Prostate gland (tissue), 2 donors: ENCODE results near the gene CDK5RAP2. TPM values are rescaled to one million over a fixed set of nuclear protein-coding genes. Genes with fewer than 3 reads are reported as not detected.
"Not testable (repeated sequence)": the region's sequence is repeated elsewhere in the genome, so short reads cannot be mapped to it uniquely, and the experiment has no call there.

Experiments used
- DNase-seq: peaks from one replicate; pipeline ENCODE4 v3.0.0-alpha.2; 2019; ENCODE audit warnings: low spot score
- H3K27ac ChIP-seq, 2 donors: fragments of 200-600 bp; sonication (generic); 2 replicates each; pipeline ENCODE4 v1.5.1; 2017 to 2019
- H3K27me3 ChIP-seq: fragments of 200-600 bp; sonication (generic); replicated peaks from 2 replicates; pipeline ENCODE4 v1.5.1; 2019; ENCODE audit not compliant: insufficient read depth
- H3K36me3 ChIP-seq, 2 donors: fragments of 200-600 bp; sonication (generic); 1 replicate in 1 of 2; 2 replicates in 1 of 2; pipeline versions ENCODE4 v1.5.1 to v1.8.1; 2017 to 2019
- H3K4me1 ChIP-seq: fragments of 200-600 bp; sonication (generic); replicated peaks from 2 replicates; pipeline ENCODE4 v1.5.1; 2019
- H3K4me3 ChIP-seq, 2 donors: fragments of 200-600 bp; sonication (generic); 2 replicates each; pipeline ENCODE4 v1.5.1; 2017 to 2019
- H3K9me3 ChIP-seq: fragments of 200-600 bp; sonication (generic); 2 replicates; pipeline ENCODE4 v1.5.1; 2017
- CTCF ChIP-seq, 4 experiments: fragments of 200-600 bp in 2 of 4; fragments of 450-650 bp in 2 of 4; sonication (generic) in 2 of 4; IDR thresholded peaks; 1 replicate in 3 of 4; 2 replicates in 1 of 4; pipeline ENCODE4 v1.5.1; 2016 to 2019; ENCODE audit warnings: antibody characterized with exemption in 4 of 4, mild to moderate bottlenecking in 2 of 4, moderate library complexity in 2 of 4
- POLR2A ChIP-seq: fragments of 450-650 bp; IDR thresholded peaks from one replicate; pipeline ENCODE4 v1.6.1; 2016; ENCODE audit warnings: antibody characterized with exemption, mild to moderate bottlenecking
- POLR2AphosphoS5 ChIP-seq: sonication (generic); formaldehyde crosslinking; IDR thresholded peaks from one replicate; pipeline ENCODE4 v1.6.1; 2017; ENCODE audit warnings: antibody characterized with exemption
- WGBS: methylation state at CpG from one replicate; pipeline ENCODE4 v1.1.5; 2018; 5-methylcytosine and 5-hydroxymethylcytosine counted together
- intact Hi-C: fragments of 100-400 bp; cut with DNase I; formaldehyde crosslinking; loops from one replicate; pipeline ENCODE4 v1.14.2; 2022
- total RNA-seq, 2 donors: library from RNA; depleted of rRNA; stranded (reverse); fragments of >200 nt; gene quantifications; one replicate each; pipeline ENCODE4 v1.1.0, GENCODE V29; 2016

Gene CDK5RAP2
- total RNA-seq: 10 to 100 TPM; 48.6 to 54.1 TPM

GRCh38 chr9:120580051-120580896, at the start of gene CDK5RAP2:
Gene CDK5RAP2 (minus strand): TSS chr9:120580167. CDS start chr9:120579978, 189 bp downstream.
- H3K27me3 ChIP-seq: no peaks in the 10 kb centered on the region
- no peaks in the 10 kb centered on the region for H3K9me3 ChIP-seq
- H3K4me1 ChIP-seq: peaks cover 7% of the 10 kb centered on the region
- DNase-seq: peak; percentile 95
- TF ChIP-seq POLR2A (no peak), POLR2AphosphoS5 (peak; percentile 95)
- 12% methylated on average over 32 of the region's 33 CpGs for WGBS
- intact Hi-C loops: no loop called here
- no peaks in the 10 kb centered on the region for H3K36me3 ChIP-seq
- peak within 1 kb of the TSS; percentile 60 to 63 for H3K27ac ChIP-seq
- H3K4me3 ChIP-seq: peak within 1 kb of the TSS; percentile 76 to 77

GRCh38 chr9:120628925-120629497, 49.0 kb upstream of the CDK5RAP2 start:
- DNase-seq: peak; percentile 14
- H3K4me1 ChIP-seq, H3K9me3 ChIP-seq, H3K36me3 ChIP-seq, H3K27me3 ChIP-seq, H3K4me3 ChIP-seq, intact Hi-C loops: not testable (repeated sequence)
- H3K27ac ChIP-seq: peak overlapping the region; percentile 41 to 73
- WGBS: 77% methylated on average over 3 of the region's 3 CpGs

GRCh38 chr9:120628207-120628924, 48.4 kb upstream of the CDK5RAP2 start:
- H3K27me3 ChIP-seq: no peaks in the 10 kb centered on the region
- 59% methylated on average over 4 of the region's 4 CpGs for WGBS
- peak overlapping the region; percentile 41 to 73 for H3K27ac ChIP-seq
- peak; percentile 20 for DNase-seq
- no peak overlapping the region for H3K4me3 ChIP-seq
- intact Hi-C loops: no loop called here
- H3K4me1 ChIP-seq: peaks cover 5% of the 10 kb centered on the region
- no peaks in the 10 kb centered on the region for H3K36me3 ChIP-seq
- no peaks in the 10 kb centered on the region for H3K9me3 ChIP-seq
- TF ChIP-seq POLR2AphosphoS5 (peak; percentile 52), POLR2A (no peak), CTCF (IDR thresholded peaks at IDR 0.05) (no peak)

- DNase-seq: no peak
- no peak overlapping the region for H3K4me3 ChIP-seq
- TF ChIP-seq CTCF (IDR thresholded peaks at IDR 0.05) (no peak), POLR2A (no peak), POLR2AphosphoS5 (no peak)
- intact Hi-C loops: no loop called here
- no peaks in the 10 kb centered on the region for H3K9me3 ChIP-seq
- peaks cover 5% of the 10 kb centered on the region for H3K4me1 ChIP-seq
- no peaks in the 10 kb centered on the region for H3K36me3 ChIP-seq
- 29% methylated on average over 2 of the region's 2 CpGs for WGBS
- no peak overlapping the region for H3K27ac ChIP-seq
- no peaks in the 10 kb centered on the region for H3K27me3 ChIP-seq
Measured at GRCh38 chr9:120627073-120627472, 47.1 kb upstream of the CDK5RAP2 start.

GRCh38 chr9:120626512-120626911, 46.5 kb upstream of the CDK5RAP2 start:
- Histone ChIP-seq H3K9me3 (no peaks in the 10 kb centered on the region), H3K27me3 (no peaks in the 10 kb centered on the region), H3K4me3 (no peak overlapping the region), H3K36me3 (no peaks in the 10 kb centered on the region), H3K4me1 (peaks cover 5% of the 10 kb centered on the region), H3K27ac (peak overlapping the region in 1 of 2 donors; percentile 8)
- intact Hi-C loops: no loop called here
- TF ChIP-seq POLR2AphosphoS5: no peak
- TF ChIP-seq CTCF (IDR thresholded peaks at IDR 0.05): no peak
- no peak for TF ChIP-seq POLR2A
- WGBS: 54% methylated on average over 1 of the region's 1 CpG
- DNase-seq: no peak
